ENCODE results near the gene BLACAT1. TPM values are rescaled to one million over a fixed set of nuclear protein-coding genes. Genes with fewer than 3 reads are reported as not detected.
A peak's percentile ranks its signal among the peaks of the same experiment; 100 is the strongest.
"Not testable (repeated sequence)": the region's sequence is repeated elsewhere in the genome, so short reads cannot be mapped to it uniquely, and the experiment has no call there.

The BLACAT1 gene
- total RNA-seq, 1 experiment from 2014 or later: 0.72 TPM

GRCh38 chr1:205434738-205435137 is 21.1 kb downstream of the BLACAT1 start:
- intact Hi-C loops (cut with micrococcal nuclease): no loop called here
- no peak for TF ChIP-seq CTCF (IDR thresholded peaks at IDR 0.05; ENCODE audit: unreplicated experiment)

GRCh38 chr1:205432692-205433091 is 23.2 kb downstream of the BLACAT1 start:
- H3K4me3 Mint-ChIP-seq (ENCODE audit: unreplicated experiment); H3K4me1 Mint-ChIP-seq (ENCODE audit: insufficient read depth, unreplicated experiment); DNase-seq (ENCODE audit: unreplicated experiment); H3K9me3 Mint-ChIP-seq (ENCODE audit: unreplicated experiment); H3K36me3 Mint-ChIP-seq (ENCODE audit: insufficient read depth, unreplicated experiment); BruUV-seq (replicated peaks); intact Hi-C loops (cut with micrococcal nuclease); H3K27ac Mint-ChIP-seq (ENCODE audit: low read depth, unreplicated experiment): not testable (repeated sequence)
- peaks cover 46% of the 10 kb centered on the region for H3K27me3 Mint-ChIP-seq (ENCODE audit: insufficient read depth, unreplicated experiment)
- POLR2A ChIA-PET: interaction anchor here (1.0 to 1.1 kb wide), 2 partner anchors 8 to 11 kb away, joined by 3 to 5 read pairs; partner anchors contain the start of gene LEMD1
- peak; percentile 5 for TF ChIP-seq CTCF (IDR thresholded peaks at IDR 0.05; ENCODE audit: unreplicated experiment)
- CTCF ChIA-PET: interaction anchor here (0.6 to 2.7 kb wide), 9 partner anchors 13 to 159 kb away, joined by 3 to 9 read pairs (median 4); no protein-coding TSS in a partner anchor

More at GRCh38 chr1:205434738-205435137, 21.1 kb downstream of the BLACAT1 start:
- no peak for DNase-seq (ENCODE audit: unreplicated experiment)
- Mint-ChIP-seq H3K27ac (ENCODE audit: low read depth, unreplicated experiment) (no peak overlapping the region), H3K4me1 (ENCODE audit: insufficient read depth, unreplicated experiment) (peaks cover 8% of the 10 kb centered on the region), H3K4me3 (ENCODE audit: unreplicated experiment) (no peak overlapping the region), H3K27me3 (ENCODE audit: insufficient read depth, unreplicated experiment) (peaks cover 46% of the 10 kb centered on the region), H3K36me3 (ENCODE audit: insufficient read depth, unreplicated experiment) (no peaks in the 10 kb centered on the region), H3K9me3 (ENCODE audit: unreplicated experiment) (no peaks in the 10 kb centered on the region)
- ChIA-PET CTCF (interaction anchor here (0.9 to 3.4 kb wide), 6 partner anchors 14 to 89 kb away, joined by 4 to 26 read pairs (median 8); no protein-coding TSS in a partner anchor), POLR2A (interaction anchor here (0.6 to 0.7 kb wide), 2 partner anchors 15 to 23 kb away, joined by 3 read pairs; no protein-coding TSS in a partner anchor)
- BruUV-seq (replicated peaks): no TSS peak

GRCh38 chr1:205432116-205432515 is 23.7 kb downstream of the BLACAT1 start:
- H3K4me1 Mint-ChIP-seq (ENCODE audit: insufficient read depth, unreplicated experiment): no peaks in the 10 kb centered on the region
- no peaks in the 10 kb centered on the region for H3K36me3 Mint-ChIP-seq (ENCODE audit: insufficient read depth, unreplicated experiment)
- DNase-seq (ENCODE audit: unreplicated experiment): no peak
- H3K4me3 Mint-ChIP-seq (ENCODE audit: unreplicated experiment): no peak overlapping the region
- H3K9me3 Mint-ChIP-seq (ENCODE audit: unreplicated experiment): no peaks in the 10 kb centered on the region
- intact Hi-C loops (cut with micrococcal nuclease): no loop called here
- BruUV-seq (replicated peaks): no TSS peak
- ChIA-PET POLR2A (interaction anchor here (0.6 to 1.1 kb wide), 2 partner anchors 9 to 53 kb away, joined by 3 to 5 read pairs; no protein-coding TSS in a partner anchor), CTCF (interaction anchor here (0.7 to 3.3 kb wide), 13 partner anchors 9 to 159 kb away, joined by 4 to 23 read pairs (median 8); no protein-coding TSS in a partner anchor)
- TF ChIP-seq CTCF (IDR thresholded peaks at IDR 0.05; ENCODE audit: unreplicated experiment): no peak
- no peak overlapping the region for H3K27ac Mint-ChIP-seq (ENCODE audit: low read depth, unreplicated experiment)
- H3K27me3 Mint-ChIP-seq (ENCODE audit: insufficient read depth, unreplicated experiment): peaks cover 46% of the 10 kb centered on the region

- BruUV-seq (replicated peaks): no TSS peak
- peak overlapping the region; percentile 56 for H3K4me3 Mint-ChIP-seq (ENCODE audit: unreplicated experiment)
- H3K9me3 Mint-ChIP-seq (ENCODE audit: unreplicated experiment): no peaks in the 10 kb centered on the region
- H3K4me1 Mint-ChIP-seq (ENCODE audit: insufficient read depth, unreplicated experiment): no peaks in the 10 kb centered on the region
- CTCF ChIA-PET: interaction anchor here (0.5 to 6.9 kb wide), 37 partner anchors 8 to 238 kb away, joined by 3 to 50 read pairs (median 4); no protein-coding TSS in a partner anchor
- H3K27ac Mint-ChIP-seq (ENCODE audit: low read depth, unreplicated experiment): no peak overlapping the region
- peak; percentile 89 for TF ChIP-seq CTCF (IDR thresholded peaks at IDR 0.05; ENCODE audit: unreplicated experiment)
- POLR2A ChIA-PET: interaction anchor here (1.4 kb wide), 1 partner anchor 10 kb away, joined by 5 read pairs; no protein-coding TSS in a partner anchor
- peaks cover 6% of the 10 kb centered on the region for H3K36me3 Mint-ChIP-seq (ENCODE audit: insufficient read depth, unreplicated experiment)
- DNase-seq (ENCODE audit: unreplicated experiment): peak; percentile 50
- intact Hi-C loops (cut with micrococcal nuclease): loop anchor here (2.0 kb wide), 1 partner anchor 76 kb away; no protein-coding TSS in a partner anchor
- H3K27me3 Mint-ChIP-seq (ENCODE audit: insufficient read depth, unreplicated experiment): peaks cover 56% of the 10 kb centered on the region
Observed at GRCh38 chr1:205430696-205431305, 25.0 kb downstream of the BLACAT1 start.
